Measurements from ENCODE around the gene APBB2. TPM values are rescaled to one million over a fixed set of nuclear protein-coding genes. Genes with fewer than 3 reads are reported as not detected.

APBB2 gene
- total and polyA plus RNA-seq, 2 of the 4 experiments (the other 2 are of a cell fraction) = 47.9 to 75.5 TPM

DNA sequence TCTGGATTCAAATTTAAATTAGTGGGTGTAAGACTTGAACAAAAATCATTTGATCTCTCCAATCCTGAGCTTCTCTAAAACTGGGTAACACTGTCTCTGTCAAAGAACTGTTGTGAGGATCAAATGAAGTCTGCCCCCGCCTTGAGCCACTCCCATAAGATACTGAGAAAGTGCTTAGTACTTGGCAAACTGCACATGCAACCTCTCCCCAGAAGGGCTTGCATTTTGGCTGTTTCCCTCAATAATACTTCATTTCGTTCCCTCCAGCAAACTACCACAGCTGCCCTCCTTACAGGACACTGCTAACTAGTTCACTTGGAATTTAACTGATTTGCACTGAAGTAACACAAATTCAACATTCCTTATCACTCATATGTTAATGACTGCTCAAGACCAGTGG is 79.8 kb downstream of the APBB2 start:
- ChIA-PET CTCF (no interaction called here), POLR2A (ENCODE audit: unreplicated experiment) (no interaction called here)
- H2BK120ac ChIP-seq (ENCODE audit: low read depth, low read length) = no peak overlapping the region
- H3K56ac ChIP-seq (ENCODE audit: extremely low read depth, insufficient read depth, low read length) = no peak overlapping the region
- H3K4me1 ChIP-seq (ENCODE audit: control insufficient read depth, insufficient read depth, low read length) = peaks cover 6% of the 10 kb centered on the region
- TF ChIP-seq, protein P1, sequence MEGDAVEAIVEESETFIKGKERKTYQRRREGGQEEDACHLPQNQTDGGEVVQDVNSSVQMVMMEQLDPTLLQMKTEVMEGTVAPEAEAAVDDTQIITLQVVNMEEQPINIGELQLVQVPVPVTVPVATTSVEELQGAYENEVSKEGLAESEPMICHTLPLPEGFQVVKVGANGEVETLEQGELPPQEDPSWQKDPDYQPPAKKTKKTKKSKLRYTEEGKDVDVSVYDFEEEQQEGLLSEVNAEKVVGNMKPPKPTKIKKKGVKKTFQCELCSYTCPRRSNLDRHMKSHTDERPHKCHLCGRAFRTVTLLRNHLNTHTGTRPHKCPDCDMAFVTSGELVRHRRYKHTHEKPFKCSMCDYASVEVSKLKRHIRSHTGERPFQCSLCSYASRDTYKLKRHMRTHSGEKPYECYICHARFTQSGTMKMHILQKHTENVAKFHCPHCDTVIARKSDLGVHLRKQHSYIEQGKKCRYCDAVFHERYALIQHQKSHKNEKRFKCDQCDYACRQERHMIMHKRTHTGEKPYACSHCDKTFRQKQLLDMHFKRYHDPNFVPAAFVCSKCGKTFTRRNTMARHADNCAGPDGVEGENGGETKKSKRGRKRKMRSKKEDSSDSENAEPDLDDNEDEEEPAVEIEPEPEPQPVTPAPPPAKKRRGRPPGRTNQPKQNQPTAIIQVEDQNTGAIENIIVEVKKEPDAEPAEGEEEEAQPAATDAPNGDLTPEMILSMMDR (conservative IDR thresholded peaks at IDR 0.05; ENCODE audit: low read depth, low read length) = no peak
- TF ChIP-seq RCOR1 (IDR thresholded peaks at IDR 0.05; ENCODE audit: insufficient replicate concordance, low read length) (no peak), RAD21 (IDR thresholded peaks at IDR 0.05; ENCODE audit: low read length) (no peak), BHLHE40 (IDR thresholded peaks at IDR 0.05; ENCODE audit: low read depth, low read length) (no peak), POLR2A (IDR thresholded peaks at IDR 0.05; ENCODE audit: low read depth, low read length) (no peak), CEBPB (IDR thresholded peaks at IDR 0.05; ENCODE audit: low read depth, low read length) (no peak), MXI1 (IDR thresholded peaks at IDR 0.05; ENCODE audit: borderline replicate concordance, low read depth, low read length) (no peak), CHD1 (IDR thresholded peaks at IDR 0.05; ENCODE audit: low read depth, low read length) (no peak), NFE2L2 (IDR thresholded peaks at IDR 0.05; ENCODE audit: low read depth, low read length) (no peak), FOS (IDR thresholded peaks at IDR 0.05; ENCODE audit: low read depth, low read length) (no peak), RFX5 (IDR thresholded peaks at IDR 0.05; ENCODE audit: low read depth, low read length) (no peak)
- TF ChIP-seq, protein P2, sequence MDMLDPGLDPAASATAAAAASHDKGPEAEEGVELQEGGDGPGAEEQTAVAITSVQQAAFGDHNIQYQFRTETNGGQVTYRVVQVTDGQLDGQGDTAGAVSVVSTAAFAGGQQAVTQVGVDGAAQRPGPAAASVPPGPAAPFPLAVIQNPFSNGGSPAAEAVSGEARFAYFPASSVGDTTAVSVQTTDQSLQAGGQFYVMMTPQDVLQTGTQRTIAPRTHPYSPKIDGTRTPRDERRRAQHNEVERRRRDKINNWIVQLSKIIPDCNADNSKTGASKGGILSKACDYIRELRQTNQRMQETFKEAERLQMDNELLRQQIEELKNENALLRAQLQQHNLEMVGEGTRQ (IDR thresholded peaks at IDR 0.05; ENCODE audit: low read depth, low read length) = no peak
- TF ChIP-seq, protein P3, sequence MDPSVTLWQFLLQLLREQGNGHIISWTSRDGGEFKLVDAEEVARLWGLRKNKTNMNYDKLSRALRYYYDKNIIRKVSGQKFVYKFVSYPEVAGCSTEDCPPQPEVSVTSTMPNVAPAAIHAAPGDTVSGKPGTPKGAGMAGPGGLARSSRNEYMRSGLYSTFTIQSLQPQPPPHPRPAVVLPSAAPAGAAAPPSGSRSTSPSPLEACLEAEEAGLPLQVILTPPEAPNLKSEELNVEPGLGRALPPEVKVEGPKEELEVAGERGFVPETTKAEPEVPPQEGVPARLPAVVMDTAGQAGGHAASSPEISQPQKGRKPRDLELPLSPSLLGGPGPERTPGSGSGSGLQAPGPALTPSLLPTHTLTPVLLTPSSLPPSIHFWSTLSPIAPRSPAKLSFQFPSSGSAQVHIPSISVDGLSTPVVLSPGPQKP (IDR thresholded peaks at IDR 0.05; ENCODE audit: borderline replicate concordance, low read depth, low read length) = no peak
- no peak overlapping the region for H2BK20ac ChIP-seq (ENCODE audit: low read depth, low read length)
- H4K91ac ChIP-seq (ENCODE audit: insufficient read depth, low read depth, low read length) = no peak overlapping the region
- H3K27me3 ChIP-seq (ENCODE audit: control insufficient read depth, insufficient read depth, low read length) = no peaks in the 10 kb centered on the region
- DNase-seq (no peak), ATAC-seq (ENCODE audit: low read depth) (peak; percentile 44; the same call in 1 of the 2 replicates)
- H3K14ac ChIP-seq (replicated peaks; ENCODE audit: low read depth, low read length) = no peak overlapping the region
- no peak overlapping the region for H2AFZ ChIP-seq (replicated peaks; ENCODE audit: low read length, poor library complexity)
- H4K8ac ChIP-seq (ENCODE audit: low read depth in 2 of 2, low read length in 2 of 2) = no peak overlapping the region
- H2BK5ac ChIP-seq (ENCODE audit: low read depth, low read length, poor library complexity, severe bottlenecking) = no peak overlapping the region
- peak overlapping the region; percentile 12; the same call in 1 of the 2 replicates for H3K18ac ChIP-seq (ENCODE audit: low read depth, low read length)
- H3K23ac ChIP-seq (ENCODE audit: low read depth, low read length) = no peak overlapping the region
- intact Hi-C loops (cut with micrococcal nuclease) (no loop called here), in situ Hi-C loops (cut with MboI; ENCODE audit: low sequenced_read_pairs) (no loop called here), dilution Hi-C loops (cut with HindIII; ENCODE audit: low sequenced_read_pairs, unreplicated experiment) (no loop called here)
- H2AK9ac ChIP-seq (replicated peaks; ENCODE audit: low read depth, low read length, poor library complexity) = no peak overlapping the region
- no peak overlapping the region for H3K4me2 ChIP-seq (ENCODE audit: low read depth, low read length)
- 0 out of 2 replicates have a peak, but pooled peaks cover 5% of the 10 kb centered on the region for H4K20me1 ChIP-seq (ENCODE audit: insufficient read depth, low read length)
- H3K79me1 ChIP-seq (ENCODE audit: low read depth in 1 of 2, low read length in 2 of 2) = peaks cover 24 to 38% of the 10 kb centered on the region in 2 experiments; a peak in 3 of 4 replicates
- no peak overlapping the region for H3K4ac ChIP-seq (ENCODE audit: low read depth, low read length)
- H3K9ac ChIP-seq (ENCODE audit: low read depth, low read length) = no peak overlapping the region
- BruUV-seq (replicated peaks) = no TSS peak
- no peak overlapping the region for H3K27ac ChIP-seq (ENCODE audit: insufficient read depth, low read length)
- H2BK15ac ChIP-seq (ENCODE audit: low read depth, low read length) = no peak overlapping the region
- no peak overlapping the region for H4K5ac ChIP-seq (ENCODE audit: low read depth, low read length)
- no peak overlapping the region for H2AK5ac ChIP-seq (ENCODE audit: low read depth, low read length)
- no peaks in the 10 kb centered on the region for H3K36me3 ChIP-seq (ENCODE audit: control insufficient read depth, insufficient read depth, low read length)
- H3K9me3 ChIP-seq (ENCODE audit: control insufficient read depth, insufficient read depth, low read length) = no peaks in the 10 kb centered on the region
- H3K9me1 ChIP-seq (ENCODE audit: insufficient read depth, low read length) = peaks cover 2% of the 10 kb centered on the region; the same call in 1 of the 2 replicates
- WGBS, 2 experiments (ENCODE audit: extremely low coverage in 2 of 2, insufficient read length in 1 of 2) = no CpG with 5 or more reads among the region's 2 CpGs
- no peak overlapping the region for H3K4me3 ChIP-seq (ENCODE audit: insufficient read depth, low read depth, low read length)

Data from IMR-90 (cell line).